HG03045 (cell line): ENCODE measurements around the gene BET1.
"Not testable (repeated sequence)": the region's sequence is repeated elsewhere in the genome, so short reads cannot be mapped to it uniquely, and the experiment has no call there.

Experiments used
- ATAC-seq: cut with Tn5 transposase; IDR thresholded peaks from one replicate; pipeline ENCODE4 v1.9.1; 2021; ENCODE audit warnings: mild to moderate bottlenecking, moderate library complexity; ENCODE audit not compliant: unreplicated experiment

The BET1 gene, protein sequence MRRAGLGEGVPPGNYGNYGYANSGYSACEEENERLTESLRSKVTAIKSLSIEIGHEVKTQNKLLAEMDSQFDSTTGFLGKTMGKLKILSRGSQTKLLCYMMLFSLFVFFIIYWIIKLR

DNA sequence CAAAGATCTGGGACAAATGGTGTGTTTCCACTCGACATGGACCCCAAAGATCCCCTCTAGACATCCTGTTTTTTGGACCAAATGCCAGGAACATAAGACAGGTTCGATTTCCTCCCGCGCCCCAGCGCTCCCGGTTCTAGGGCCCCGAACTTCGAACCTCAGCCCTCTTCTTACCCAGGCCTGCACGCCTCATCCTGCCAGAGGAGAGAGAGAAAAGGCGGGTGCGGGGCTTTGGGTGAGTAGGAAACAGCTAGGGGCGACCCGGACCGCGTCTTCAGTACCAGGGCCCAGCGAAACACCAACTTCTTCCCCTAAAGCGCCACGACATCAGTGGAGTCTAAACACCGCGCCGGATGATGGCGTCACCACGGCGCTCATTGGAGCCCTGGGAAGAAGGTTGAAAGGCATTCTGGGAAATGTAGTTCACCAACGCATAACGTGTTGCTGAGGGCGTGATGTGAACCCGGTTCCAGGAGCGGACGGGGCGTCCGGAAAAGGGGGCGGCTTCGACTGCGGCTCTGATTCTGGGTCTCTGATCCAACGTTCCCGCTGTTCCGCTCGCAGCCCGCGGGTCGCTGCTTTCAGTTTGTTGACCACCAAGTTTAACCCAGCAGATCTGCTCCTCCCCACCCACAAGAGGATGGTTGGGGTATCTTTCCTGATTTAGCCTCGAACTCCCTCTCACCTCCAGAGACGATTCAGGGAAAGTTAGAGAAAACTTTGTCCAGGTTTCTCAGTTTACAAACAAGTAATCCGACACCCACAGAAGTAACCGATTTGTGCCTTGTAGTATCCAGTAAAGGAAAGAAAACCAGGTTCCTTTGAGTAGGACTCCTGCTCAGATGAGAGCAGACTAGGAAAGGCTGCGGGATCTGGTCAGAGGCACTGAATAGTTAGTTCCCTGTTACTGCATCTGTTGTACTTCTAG is at the start of gene BET1:
TSS of gene BET1 (minus strand) at position 332 of the 928 bp plus-strand sequence. CDS start at position 193, 139 bp downstream.
- peak; percentile 95 for ATAC-seq

DNA sequence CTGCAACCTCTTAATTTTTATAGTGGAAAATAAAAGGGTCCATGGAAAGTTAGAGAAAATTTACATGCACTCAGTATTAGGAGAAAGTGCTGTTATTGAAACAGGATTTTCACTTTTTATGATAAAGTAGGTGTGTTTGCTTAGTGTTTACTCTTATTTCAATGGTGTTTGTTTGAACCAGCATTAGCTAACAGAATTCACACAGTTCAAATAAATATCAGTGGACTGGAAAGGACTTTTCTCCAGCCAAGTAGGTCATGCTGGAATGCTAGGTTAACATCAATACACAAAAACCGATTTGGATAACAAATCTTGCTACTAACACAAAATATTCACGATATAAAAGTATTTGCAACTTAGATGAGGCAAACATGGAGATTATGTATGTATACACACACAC is 49.4 kb upstream of the BET1 start:
- ATAC-seq = no peak

DNA sequence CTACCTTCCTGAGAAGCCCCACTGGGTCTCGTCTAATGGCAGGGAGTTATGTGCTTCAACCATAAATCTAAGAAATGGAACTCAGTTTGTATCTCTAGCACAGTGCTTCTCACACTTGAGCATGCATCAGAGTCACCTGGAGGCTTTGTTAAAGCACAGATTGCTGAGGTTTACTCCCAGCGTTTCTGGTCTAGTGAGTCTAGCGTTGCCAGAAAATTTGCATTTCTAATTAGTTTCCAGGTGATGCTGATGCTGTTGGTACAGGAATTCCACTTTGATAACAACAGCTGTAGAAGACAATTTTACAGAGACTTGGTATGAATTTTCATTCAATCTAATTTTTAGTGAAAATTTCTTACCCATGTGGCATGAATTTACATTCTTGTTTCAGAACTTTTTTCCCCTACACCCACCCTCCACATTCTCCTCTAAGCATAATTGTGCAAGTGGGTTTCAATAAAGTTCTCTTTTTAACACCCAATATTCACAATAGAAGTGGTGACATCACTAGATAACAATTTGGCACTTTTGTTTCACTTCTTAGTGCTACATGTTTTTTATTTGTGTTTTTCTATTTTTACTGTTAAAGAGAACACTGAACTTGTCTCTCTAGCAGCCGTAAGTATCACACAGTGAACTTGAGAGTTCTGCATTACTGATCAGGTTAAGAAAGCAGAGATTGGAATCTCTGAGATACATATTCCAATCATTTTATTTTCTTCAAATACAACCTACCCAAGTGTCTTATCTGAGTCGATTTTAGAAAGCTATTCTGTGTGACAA is 48.4 kb upstream of the BET1 start:
- no peak for ATAC-seq

DNA sequence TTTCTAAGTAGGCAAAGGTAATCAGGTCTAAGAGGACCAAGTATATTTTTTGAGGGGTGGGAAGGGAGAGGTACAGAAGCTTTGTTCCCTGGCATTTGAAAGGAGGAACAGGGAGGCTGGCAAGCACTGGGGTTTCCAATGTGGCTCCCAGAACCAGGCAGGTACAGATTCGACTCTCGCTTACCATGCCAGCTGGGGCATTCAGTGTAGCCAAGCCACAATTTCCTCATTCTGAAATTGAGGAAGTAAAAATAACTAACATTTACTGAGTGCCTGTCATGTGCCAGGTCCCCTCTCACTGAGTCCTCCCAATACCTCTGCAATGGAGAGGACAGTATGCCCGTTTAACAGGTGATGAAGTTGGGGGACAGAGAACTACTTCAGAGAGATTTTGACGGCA is 45.9 kb upstream of the BET1 start:
- ATAC-seq = peak; percentile 83

DNA sequence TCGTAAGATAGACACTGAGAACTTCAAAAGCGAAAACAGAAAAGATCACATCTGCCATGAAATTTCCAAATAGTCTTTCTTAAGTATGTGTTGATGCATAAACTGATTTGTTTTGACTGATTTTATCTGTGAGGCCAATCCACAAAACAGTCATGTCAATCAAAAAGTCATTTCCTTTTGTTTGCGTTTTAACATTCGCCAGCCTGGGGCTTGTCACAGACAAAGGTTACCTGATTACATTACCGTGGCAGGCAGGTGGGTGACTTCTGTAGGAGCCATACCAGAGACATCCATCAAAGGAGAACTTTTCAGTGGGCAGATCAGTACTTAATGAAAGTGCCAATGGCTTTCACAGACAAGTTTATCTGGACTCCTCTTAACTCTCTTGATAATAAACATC is 45.5 kb upstream of the BET1 start:
- peak; percentile 17 for ATAC-seq

DNA sequence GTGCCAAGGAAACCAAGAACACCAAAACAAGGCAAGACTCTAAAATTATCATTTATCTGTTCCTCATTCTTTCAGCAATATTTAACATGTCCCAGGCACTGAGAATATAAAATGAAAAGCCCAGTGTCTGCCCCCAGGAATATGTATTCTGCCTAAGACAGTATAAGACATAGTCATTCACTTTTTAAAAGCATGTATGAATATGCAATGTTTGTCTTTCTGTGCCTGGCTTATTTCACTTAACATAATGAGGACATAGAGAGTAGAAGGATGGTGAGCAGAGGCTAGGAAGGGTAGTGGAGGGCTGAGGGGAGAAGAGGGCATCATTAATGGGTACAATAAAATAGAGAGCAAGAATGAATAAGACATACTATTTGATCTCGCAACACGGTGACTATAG is 44.6 kb upstream of the BET1 start:
- ATAC-seq = no peak

DNA sequence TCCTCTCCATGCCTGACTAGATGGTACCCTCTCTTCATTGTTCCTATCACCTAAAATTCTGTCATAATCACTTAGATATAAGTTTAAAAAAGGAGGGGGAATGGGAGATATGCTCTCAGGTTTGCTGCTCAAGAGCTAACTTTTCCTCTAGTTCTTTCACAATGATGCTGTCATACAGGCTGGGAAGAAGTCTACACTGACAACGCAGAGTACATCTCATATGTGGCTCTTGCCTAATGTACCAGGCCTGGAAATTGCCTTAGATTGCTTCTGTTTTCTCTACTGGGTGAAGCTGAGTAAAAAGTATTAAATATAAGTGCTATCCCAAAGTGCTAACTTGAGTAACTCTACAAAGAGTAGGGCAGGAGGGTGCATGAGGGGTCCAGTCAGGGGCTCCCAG is 43.8 kb upstream of the BET1 start:
- no peak for ATAC-seq

DNA sequence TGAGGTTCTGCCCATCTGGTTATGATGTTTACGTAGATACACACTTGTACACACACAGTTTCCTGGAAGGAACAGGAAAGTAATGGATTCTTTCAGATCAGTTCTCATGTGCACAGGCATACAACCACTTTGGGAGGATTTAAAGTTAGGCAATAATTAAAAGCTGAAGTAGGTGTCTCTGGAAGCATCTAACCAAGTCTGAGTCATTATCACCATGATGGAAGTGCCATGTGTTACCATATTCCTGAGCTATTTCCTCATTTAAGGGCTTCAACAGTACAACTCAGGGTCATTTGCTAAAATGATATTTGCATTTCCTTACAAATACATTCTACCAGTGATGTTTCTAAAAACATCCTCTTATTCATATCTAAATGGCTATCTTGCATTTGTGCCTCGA is 41.4 kb upstream of the BET1 start:
- ATAC-seq = no peak

DNA sequence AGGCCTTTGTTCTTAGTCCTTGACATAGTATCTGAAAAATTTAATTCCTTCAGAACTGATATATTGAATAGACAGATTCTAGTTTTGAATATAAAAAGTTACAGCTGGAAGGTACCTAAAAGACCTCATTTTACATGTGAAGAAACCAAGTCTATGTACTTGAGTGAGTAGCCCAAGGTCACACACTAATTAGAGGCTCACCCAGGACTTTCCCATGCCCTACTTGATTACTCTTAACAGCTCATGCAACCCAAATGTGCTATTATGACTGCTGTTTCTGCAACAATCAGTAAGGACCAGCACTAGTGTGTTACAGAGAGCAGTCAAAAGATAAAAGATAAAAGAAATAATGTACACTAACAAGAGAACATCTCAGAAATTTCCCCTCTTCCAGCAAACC is 40.7 kb upstream of the BET1 start:
- no peak for ATAC-seq

DNA sequence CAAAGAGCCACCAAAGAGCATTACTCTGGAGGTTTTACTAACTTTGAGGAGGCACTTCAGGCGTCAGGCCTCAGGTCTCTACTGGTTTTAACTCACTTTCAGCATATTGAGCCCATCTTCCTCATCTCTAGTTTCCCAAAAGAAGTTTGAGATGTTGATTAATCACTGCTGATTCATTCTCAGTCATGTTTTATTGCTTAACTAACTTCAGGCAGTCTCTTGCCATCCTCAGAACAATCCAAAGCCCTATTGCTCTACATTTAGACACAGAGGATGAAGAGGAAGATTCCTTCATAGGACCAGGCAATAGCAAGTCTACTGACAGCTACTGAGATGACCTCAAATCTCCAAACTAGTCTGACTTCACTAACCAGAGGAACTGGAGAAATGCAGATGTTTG is 39.1 kb upstream of the BET1 start:
- ATAC-seq = no peak

DNA sequence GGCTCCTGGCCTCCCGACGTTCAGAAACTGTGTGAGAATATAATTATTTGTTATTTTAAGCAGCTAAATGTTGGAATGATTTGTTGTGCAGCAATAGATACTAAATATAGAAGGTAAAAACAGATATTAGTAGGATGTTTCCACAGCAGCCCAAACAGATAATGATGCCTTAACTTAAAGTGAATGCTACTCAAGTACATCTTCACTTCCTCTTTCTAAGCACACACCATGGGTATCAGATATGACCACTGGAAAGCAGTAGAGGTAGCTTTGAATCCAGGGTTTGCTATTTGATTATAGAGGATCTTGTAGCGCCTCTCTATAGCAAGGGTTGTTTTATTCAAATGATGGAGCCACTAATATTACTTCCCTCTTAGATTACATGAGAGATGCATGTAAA is 38.2 kb upstream of the BET1 start:
- ATAC-seq = peak; percentile 87

DNA sequence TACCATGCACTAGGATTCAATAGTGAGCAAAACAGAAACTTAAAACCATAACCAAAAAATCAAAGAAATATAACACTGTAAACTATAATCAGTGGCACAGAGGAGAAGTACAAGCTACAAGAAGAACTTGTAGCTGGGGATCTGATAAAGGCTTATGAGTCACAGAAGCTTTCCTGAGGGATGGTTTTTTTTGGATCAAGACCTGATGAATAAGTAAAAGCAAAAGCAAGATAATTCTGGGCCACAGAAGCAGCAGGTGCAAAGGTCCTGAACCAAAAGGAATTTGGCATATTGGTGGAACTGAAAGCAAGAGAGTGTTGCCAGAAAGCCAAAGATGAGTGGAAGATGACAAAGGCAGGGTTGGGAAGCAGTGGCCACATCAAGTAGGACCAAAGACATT is 37.4 kb upstream of the BET1 start:
- no peak for ATAC-seq

DNA sequence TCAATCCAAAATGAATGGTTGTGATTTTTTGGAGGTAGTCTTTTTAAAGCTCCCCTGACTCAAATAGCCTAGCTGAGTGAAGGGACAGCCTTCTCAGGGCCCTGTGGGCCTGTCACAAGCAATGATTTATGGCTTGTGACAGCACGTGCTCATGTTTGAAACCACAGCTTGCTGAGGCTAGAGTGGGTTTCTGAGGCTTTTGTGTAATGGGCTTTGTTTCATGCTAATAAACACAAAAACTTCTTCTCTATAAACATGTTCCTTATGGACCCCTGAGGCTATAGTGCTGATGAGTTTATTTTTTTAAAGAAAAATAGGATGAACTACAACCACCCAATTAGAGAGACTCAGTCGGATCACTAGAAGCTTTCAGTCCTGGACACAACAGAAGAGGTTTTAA is 36.1 kb upstream of the BET1 start:
- no peak for ATAC-seq

DNA sequence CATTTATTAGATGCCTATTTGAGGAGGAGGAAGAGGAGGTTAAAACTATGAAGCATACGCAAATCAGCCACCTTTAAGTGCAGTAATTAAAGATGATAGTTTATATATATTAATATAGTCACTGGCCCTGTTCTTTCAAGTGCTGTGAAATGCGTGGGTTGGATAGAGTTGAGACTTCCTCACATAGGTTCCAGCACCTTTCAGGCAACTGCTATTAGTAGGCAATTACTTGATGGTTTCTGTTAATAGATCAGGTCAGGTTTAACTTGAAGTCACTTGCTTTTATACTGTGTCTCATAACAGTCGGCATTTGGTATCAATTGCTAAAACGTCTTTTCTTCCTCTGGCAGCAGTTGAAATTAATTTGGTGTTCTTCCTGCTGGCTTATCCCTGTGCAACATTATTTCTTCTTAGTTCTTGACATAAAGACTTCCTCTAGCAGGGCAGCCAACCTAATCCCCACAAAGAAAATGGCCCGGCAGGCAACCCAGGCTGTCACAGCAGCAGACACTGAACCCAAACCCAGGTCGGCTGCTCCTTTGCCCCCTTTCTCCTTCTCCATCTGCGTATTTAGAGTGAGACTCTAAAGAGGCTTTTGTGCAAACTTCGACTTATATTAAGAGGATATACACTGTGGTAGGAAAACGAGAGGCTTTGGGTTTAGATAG is 35.3 kb upstream of the BET1 start:
- no peak for ATAC-seq

DNA sequence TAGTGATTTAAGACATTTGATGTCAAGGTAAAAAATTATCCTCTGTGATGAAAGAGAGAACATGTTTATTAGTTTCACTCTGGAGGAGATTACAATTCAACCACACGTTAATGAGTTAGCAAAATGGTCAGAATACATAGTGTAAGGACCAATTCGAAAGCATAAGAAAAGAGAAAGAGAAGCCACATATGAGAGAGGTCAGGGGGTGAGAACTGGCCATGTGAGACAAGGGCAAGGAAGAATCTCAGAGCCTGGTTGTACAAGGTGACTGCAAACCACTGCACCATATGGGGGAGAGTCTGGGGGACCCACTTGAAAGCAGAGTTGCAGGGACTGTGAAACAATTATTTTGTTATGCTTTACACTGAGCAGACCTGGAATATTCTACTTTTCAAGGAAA is 27.7 kb upstream of the BET1 start:
- ATAC-seq = no peak

DNA sequence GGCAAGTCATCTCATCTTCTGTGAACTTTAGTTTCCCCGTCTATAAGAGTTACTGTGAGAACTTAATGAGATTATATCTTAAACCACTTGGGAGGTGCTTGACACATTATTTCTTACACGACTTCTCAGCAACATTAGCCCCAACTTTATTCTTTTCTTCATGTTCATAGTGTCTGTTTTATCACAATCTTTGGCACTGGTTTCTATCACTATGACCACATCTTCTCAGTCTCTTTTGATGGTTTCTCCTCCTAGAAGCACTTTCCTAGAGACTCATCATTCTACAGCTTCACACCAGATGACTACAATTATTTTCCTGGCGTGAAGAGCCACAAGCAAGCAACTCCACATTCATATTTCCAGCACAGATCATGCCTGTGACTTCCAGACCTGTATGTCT is 26.5 kb upstream of the BET1 start:
- ATAC-seq = no peak

DNA sequence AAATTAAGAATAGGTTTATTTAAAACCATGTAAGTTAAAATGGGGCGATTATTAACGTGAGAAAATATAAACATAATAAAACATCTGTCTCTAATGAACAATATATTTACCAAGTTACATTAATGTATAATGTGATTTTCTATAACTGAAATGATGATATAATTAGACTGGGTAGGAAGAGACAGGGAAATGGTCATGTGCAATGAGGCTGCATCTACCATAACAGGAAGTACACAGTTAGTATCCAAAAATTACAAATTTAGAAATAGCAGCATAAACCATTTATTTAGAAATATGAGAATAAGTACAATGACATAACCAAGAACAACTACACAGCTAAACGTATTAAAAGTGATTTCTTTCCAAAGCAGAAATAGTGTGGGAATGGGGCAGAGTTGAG is 25.8 kb upstream of the BET1 start:
- ATAC-seq = no peak

DNA sequence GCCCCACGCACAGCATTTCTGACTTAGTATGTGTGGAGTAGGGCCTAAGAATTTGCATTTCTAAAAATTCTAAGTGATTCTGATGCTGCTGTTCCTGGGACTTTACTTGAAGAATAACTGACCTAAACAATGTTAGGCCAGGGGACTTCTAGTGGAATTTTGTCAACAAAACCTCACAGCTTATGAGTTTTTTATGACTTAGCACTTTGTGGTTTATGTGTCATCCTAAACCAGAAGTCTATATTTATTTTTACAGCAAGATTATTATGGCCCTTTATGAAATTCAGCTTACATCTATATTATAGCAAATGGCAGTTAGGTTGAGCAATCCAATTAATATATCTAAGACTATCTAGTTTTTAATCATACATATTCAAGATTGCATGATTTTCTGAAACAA is 24.6 kb upstream of the BET1 start:
- no peak for ATAC-seq

DNA sequence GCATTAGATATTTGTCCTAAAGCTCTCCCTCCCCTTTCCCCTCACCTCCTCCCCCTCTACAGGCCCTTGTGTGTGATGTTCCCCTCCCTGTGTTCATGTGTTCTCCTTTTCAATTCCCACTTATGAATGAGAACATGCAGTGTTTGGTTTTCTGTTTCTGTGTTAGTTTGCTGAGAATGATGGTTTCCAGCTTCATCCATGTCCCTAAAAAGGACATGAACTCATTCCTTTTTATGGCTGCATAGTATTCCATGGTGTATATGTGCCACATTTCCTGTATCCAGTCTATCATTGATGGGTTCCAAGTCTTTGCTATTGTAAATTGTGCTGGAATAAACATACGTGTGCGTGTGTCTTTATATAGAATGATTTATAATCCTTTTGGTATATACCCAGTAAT is 22.5 kb upstream of the BET1 start:
- ATAC-seq = not testable (repeated sequence)

DNA sequence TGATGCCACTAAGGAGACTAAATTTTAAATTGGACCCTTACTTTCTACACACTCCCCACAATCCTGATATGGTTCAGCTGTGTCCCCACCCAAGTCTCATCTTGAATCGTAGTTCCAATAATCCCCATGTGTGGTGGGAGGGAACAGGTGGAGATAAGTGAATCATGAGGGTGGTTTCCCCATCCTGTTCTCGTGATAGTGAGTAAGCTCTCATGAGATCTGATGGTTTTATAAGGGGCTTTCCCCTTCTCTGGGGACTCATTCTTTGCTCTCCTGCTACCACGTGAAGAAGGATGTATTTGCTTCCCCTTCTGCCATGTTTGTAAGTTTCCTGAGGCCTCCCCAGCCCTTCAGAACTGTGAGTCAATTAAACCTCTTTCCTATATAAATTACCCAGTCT is 18.4 kb upstream of the BET1 start:
- no peak for ATAC-seq

DNA sequence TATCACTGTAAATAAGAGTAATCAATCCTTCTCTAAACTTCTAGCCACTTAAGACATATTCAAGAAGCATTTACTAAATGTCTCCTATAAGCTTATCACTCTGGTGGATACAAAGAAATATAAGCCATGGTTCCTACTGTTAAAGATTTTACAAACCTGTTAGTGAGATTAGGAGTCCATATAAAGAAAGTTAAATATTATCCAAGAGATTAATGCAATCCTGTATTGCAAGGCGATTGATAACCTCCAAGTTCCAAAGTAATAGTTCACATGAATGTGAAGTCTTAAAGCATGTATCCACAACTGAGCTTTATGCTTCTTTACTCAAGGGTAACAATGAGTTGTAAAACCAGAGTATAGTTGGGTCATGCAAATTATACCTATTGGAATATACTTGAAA is 12.6 kb upstream of the BET1 start:
- no peak for ATAC-seq
